SW 1271 (cell line): ENCODE measurements around the gene PEMT.

Experiments
- DNase-seq, 2 experiments: peaks; one replicate each; lab custom pipeline; 2025; lab: John Stamatoyannopoulos, UW

Gene PEMT

GRCh38 chr17:17553217-17554195, 38.0 kb downstream of the PEMT start:
- DNase-seq = no peak

- no peak for DNase-seq
Measured at GRCh38 chr17:17552351-17553216, 38.9 kb downstream of the PEMT start.

DNA sequence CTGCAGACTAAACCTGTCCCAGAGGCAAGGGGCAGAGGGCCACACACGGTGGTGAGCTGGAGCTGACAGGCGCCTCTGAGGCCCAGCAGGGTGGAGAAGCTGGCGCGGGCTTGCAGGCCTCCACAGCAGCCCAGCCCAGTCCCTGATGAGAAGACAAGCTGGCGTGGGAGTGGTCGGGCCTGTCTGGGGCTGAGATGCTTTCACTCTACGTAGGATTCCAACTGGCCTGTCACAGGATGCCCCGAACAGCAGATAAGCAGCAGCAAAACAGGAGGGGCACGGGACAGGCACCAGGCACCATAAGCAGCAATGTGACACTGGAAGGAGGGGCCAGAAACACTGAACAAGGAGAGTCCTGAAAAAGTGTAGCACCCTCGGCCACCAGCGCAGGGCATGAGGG, 40.1 kb downstream of the PEMT start:
- DNase-seq = no peak

DNA sequence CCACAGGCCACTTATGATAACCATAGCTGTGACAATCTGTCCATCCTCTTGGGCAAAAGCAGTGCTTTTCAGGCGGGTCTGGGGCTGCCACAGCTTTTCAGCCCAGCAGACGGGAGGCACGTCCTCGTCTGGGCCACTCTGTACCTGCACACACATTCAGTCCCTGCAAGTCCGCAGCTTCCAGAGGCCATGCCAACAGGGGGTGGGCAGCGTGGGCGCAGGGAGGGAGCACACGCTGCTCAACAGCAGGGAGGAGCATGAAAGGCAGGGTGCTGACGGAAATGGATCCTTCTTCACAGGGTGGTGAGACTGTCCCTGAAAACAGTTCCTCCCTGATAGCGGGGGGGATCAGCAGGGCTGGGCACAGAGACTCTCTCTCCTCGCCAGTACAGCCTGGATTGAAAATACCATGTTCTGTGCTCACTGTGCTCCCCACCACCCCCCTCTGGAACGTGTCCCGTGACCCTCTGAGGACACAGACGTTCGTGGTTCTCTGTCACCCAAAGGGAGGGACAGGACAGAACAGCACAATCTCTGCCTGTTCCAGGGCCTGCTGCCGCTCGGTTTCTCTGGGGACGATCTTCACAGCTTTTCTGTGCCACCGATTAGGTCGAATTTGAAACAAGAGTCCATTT, 41.7 kb downstream of the PEMT start:
- DNase-seq = no peak

DNA sequence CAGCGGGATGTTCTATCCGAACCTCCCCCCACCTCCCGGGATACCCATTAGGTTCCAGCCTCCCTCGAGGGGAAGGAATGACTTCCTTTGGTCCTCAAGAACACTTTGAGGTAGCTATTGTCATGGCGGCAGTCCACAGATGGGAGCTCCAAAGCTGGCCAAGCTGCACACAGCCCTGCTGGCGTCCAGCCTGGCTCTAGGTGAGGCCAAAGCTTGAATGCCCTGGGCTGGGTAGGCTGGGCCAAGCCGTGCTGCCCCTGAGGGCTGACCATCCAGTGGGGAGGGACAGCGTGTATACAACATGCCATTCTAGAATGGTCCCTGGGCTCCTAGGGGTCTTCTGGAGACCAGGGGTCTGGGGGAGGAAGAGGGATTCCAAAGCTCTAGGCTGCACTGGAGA, 43.5 kb downstream of the PEMT start:
- DNase-seq = no peak

DNA sequence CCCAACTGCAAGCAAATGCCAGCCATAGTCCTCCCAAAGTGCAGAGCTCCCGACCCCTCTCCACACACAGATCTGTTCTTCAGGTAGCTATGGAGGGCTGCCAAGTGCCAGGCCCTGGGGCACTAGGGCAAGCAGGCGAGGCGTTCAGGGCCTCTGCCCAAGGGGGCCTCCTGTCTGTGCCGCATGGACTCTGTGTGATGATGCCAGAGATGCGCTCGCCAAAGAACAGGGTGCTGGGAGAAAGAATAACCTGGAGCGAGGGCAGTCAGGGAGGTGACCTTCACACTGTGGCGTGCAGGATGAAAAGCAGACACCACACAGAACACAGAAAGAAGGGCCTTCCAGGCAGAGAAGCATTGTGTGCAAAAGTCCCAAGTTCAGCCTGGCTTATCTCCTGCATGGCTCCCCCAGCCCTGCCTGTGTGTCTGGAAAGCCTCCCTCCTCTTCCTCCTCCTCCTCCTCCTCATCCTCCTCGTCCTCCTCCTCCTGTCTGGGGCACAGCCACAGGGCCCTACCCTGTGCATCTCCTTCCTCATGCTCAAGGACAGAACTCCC, 44.2 kb downstream of the PEMT start:
- DNase-seq = no peak

DNA sequence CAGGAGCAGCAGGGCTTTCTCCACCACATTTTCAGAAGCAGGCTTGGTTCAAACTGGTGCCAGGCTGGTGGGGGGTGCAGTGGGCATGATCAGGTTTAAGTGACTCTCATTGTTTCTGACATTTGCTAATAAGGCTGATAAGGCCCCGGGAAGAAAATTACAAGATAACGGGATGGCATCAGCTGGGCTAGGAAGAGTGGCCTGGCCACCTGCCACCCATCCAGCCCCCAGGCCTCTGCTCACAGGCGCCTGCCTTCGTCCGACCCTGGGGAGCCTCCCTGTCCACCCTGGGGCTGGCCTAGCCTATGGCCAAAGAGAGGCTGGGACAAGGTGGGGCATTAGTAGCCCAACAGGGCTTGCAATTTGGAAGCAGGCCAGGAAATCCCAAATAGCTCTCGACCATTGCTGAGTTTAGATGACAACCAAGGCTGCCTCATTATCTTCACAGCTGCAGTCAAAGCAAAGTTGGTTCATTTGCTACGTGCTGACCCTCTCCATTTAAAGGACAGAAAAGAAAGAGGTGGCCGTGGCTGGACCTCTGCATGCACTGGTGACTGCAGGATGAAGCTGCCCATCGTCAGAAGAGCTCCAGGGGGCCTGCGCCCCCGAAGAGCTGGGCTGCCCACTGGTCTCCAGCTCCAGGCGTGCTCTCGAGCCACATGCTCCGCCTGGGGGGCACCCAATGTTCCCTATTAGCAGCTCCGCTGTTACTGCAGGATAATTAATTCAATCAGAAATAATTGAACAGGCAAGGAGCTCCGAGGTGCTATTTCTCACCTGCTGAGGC, 44.9 kb downstream of the PEMT start:
- no peak for DNase-seq

GRCh38 chr17:17545984-17546383, 45.5 kb downstream of the PEMT start:
- DNase-seq = no peak

DNA sequence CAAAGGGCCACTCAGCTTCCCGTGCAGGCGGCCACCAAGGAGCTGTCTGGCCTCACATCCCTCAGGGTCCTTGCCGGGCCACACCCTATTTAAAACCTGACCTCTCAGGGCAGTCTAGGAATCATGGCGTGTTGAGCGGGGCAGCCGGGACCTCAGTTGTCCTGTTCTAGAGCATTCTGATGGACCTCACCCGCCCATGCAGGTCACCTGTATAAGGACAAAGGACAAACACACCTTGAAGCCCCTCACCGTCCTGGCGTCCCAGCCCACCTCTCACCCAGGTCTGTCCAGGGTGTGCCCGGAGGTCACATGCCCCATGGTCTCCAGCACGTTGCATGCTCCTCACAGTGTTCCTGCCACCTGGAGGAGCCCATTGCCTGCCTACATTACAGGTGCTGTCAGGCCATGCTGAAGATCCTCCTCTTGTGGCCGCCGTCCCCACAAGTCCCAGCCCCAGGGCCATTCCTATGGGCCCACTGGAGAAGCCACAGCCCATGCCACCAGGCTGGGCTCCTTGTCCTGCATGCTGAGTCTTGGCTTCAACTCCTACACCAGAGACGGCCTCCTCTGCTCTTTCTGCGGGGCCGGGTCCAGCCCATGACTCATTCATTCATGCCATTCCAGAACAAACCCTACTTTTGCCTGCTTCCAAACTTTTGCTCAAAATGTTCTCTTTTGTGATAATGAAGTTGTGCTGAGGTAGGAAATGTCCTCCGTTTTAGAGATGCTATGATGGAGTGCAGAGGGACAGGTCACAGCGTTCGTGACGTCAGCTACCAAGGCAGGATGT, 46.3 kb downstream of the PEMT start:
- DNase-seq = no peak

- no peak for DNase-seq
Measured at GRCh38 chr17:17542906-17543635, 48.4 kb downstream of the PEMT start.

DNA sequence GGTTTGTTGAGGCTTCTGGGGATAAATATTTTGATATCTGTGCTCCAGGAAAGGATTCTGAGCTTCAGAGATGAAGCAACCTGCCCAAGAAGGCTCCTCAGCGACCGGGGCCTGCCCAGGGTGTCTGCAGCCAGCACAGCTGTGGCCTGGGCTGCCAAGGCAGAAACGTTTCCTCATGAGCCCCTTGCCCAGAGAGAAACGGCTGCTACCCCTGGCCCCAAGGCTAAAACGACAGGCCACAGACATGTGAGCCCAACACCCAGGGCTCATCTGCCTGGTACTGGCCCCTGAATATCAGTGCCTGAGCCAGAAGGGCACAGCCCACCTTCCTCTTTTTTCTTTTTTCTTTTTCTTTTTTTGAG, 49.9 kb downstream of the PEMT start:
- no peak for DNase-seq

DNA sequence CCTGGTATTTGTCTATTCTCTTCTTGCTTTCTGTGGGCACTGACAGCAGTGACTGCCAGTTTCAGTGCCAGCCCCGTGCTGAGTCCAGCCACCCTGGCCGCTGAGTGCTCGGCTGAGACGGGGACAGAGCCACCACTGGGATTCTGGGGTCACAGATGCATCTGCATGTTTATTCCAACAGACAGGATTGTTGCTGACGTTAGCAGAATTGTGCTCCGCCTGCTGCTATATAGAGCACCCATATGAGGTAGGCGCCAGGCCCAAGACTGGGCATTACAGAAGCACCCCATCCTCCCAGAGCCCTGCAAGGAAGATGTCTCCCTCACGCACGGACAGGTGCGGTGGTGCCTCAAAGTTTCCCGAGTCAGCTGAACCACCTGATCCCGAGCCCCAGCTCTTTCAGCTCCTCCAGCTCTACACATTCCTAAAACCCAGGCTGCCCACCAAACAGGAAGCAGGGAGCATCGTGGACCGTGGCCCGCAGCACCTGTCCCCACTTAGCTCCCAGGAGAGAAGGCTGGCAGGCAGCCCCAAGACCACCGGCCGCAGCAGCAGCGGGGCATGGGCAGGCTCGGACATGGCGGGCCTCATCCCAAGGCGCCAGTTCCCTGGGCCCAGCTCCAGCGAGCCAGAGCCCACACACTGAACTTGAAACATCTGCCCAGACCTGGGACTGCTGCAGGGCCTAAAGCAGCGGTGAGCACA, 50.4 kb downstream of the PEMT start:
- no peak for DNase-seq

- DNase-seq = no peak
Measured at GRCh38 chr17:17540278-17540906, 51.1 kb downstream of the PEMT start.

DNA sequence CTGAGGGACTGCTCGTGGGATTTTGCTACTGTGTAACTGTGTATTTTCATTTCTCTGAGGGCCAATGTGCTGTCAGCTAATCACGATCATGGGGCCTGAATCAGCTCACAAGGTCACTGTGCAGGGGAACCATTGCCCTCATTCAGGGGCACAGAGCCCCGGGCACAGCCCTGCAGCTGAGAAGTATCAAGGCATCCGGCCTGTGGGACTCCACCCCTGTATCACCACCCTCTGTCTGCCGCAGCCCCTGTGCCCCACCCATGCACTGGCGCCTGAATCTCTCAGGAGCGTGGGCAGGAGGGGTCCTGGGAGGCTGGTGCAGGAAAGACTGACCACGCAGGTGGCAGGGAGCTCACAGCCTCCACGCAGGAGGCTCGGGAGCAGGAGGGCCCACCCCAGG, 51.9 kb downstream of the PEMT start:
- no peak for DNase-seq

GRCh38 chr17:17538417-17539391, 52.8 kb downstream of the PEMT start:
- no peak for DNase-seq

GRCh38 chr17:17537311-17538099, 54.0 kb downstream of the PEMT start:
- DNase-seq = no peak

GRCh38 chr17:17536702-17537101, 54.8 kb downstream of the PEMT start:
- no peak for DNase-seq
